HCT116 (cell line): Measurements from ENCODE around the gene B4GALNT2. TPM values are rescaled to one million over a fixed set of nuclear protein-coding genes. Genes with fewer than 3 reads are reported as not detected.

ENCODE experiments used
- ATAC-seq: fragments of 200-7000 bp; cut with Tn5 transposase; 2 replicates; pipeline ENCODE4 v1.9.1; 2020; ENCODE audit warnings: mild to moderate bottlenecking, moderate library complexity
- BruUV-seq: library from RNA; stranded (reverse); fragments of 400-500 nt; replicated peaks from 2 replicates; lab custom pipeline; 2021; lab: Mats Ljungman, UMichigan
- CTCF ChIA-PET: fragments of 300-600 bp; sonication (Branson Sonifier 250); formaldehyde crosslinking; loops from one replicate; lab custom pipeline; 2021; ENCODE audit warnings: antibody characterized with exemption; lab: Charles Lee
- POLR2A ChIA-PET: fragments of 300-600, 350-600 bp; sonication (Branson Sonifier 250); formaldehyde crosslinking; loops from one replicate; lab custom pipeline; 2021; ENCODE audit warnings: antibody characterized with exemption; lab: Charles Lee
- RAD21 ChIA-PET, 2 experiments: fragments of 300-600 bp; sonication (Branson Sonifier 250); formaldehyde crosslinking; loops; one replicate each; lab custom pipeline; 2023; ENCODE audit warnings: low total read pairs in 2 of 2; ENCODE audit not compliant: uncharacterized antibody in 2 of 2, unreplicated experiment in 2 of 2, low non-redundant PET in 1 of 2; lab: Charles Lee
- DNase-seq: peaks from one replicate; pipeline ENCODE4 v3.0.0-alpha.2; 2010; ENCODE audit warnings: low read depth, low spot score
- H2AFZ ChIP-seq: fragments of 200-600 bp; shearing (Covaris generic), sonication (generic); 2 replicates; pipeline ENCODE4 v1.6.1; 2017; ENCODE audit warnings: low read depth, mixed run types, mixed read lengths, antibody characterized with exemption, low read length; ENCODE audit not compliant: poor library complexity, severe bottlenecking
- H3K27ac ChIP-seq: 2 replicates; pipeline ENCODE4 v1.5.1; 2012; ENCODE audit warnings: low read depth, low read length
- H3K27me3 ChIP-seq: fragments of 200-600 bp; sonication (generic); 2 replicates; pipeline ENCODE4 v1.6.1; 2016; ENCODE audit warnings: mixed run types, low read length, mixed read lengths; ENCODE audit not compliant: insufficient read depth
- H3K36me3 ChIP-seq, 2 experiments: fragments of 200-500 bp in 1 of 2; fragments of 200-600 bp in 1 of 2; sonication (Bioruptor generic) in 1 of 2; sonication (generic) in 1 of 2; 2 replicates each; pipeline versions ENCODE4 v1.5.1 to v1.6.1; 2014 to 2016; ENCODE audit warnings: low read length in 2 of 2, inconsistent platforms in 1 of 2, mixed read lengths in 1 of 2, mixed run types in 1 of 2; ENCODE audit not compliant: insufficient read depth in 2 of 2, control insufficient read depth in 1 of 2
- H3K4me1 ChIP-seq, 2 experiments: fragments of 200-600 bp in 1 of 2; sonication (generic) in 1 of 2; 2 replicates each; pipeline versions ENCODE4 v1.5.1 to v1.6.1; 2012 to 2017; ENCODE audit warnings: low read length in 2 of 2, inconsistent platforms in 1 of 2, mild to moderate bottlenecking in 1 of 2, mixed read lengths in 1 of 2, mixed run types in 1 of 2, moderate library complexity in 1 of 2; ENCODE audit not compliant: insufficient read depth in 2 of 2, control insufficient read depth in 1 of 2
- H3K4me2 ChIP-seq: fragments of 200-600 bp; sonication (generic); 2 replicates; pipeline ENCODE4 v1.6.1; 2017; ENCODE audit warnings: mixed run types, low read length, mixed read lengths
- H3K4me3 ChIP-seq, 2 experiments: fragments of 200-600 bp in 1 of 2; sonication (generic) in 1 of 2; replicated peaks in 1 of 2; 2 replicates each; pipeline ENCODE4 v1.5.1; 2011 to 2016; ENCODE audit warnings: low read length in 2 of 2, control low read depth in 1 of 2, low read depth in 1 of 2, mild to moderate bottlenecking in 1 of 2, mixed read lengths in 1 of 2, mixed run types in 1 of 2
- H3K79me2 ChIP-seq: fragments of 200-600 bp; sonication (generic); 2 replicates; pipeline ENCODE4 v1.6.1; 2017; ENCODE audit warnings: mild to moderate bottlenecking, mixed run types, low read length, moderate library complexity, mixed read lengths; ENCODE audit not compliant: insufficient read depth
- H3K9ac ChIP-seq: fragments of 200-600 bp; sonication (generic); 2 replicates; pipeline ENCODE4 v1.6.1; 2016; ENCODE audit warnings: low read length, mixed read lengths
- H3K9me2 ChIP-seq: fragments of 200-600 bp; sonication (generic), shearing (Covaris generic); 2 replicates; pipeline ENCODE4 v1.6.1; 2017; ENCODE audit warnings: mixed run types, mild to moderate bottlenecking, moderate library complexity; ENCODE audit not compliant: insufficient read depth
- H3K9me3 ChIP-seq, 2 experiments: fragments of 200-500 bp in 1 of 2; fragments of 200-600 bp in 1 of 2; sonication (Bioruptor generic) in 1 of 2; sonication (generic) in 1 of 2; 2 replicates each; pipeline ENCODE4 v1.6.1; 2014 to 2017; ENCODE audit warnings: low read length in 2 of 2, mixed read lengths in 2 of 2, inconsistent platforms in 1 of 2, low read depth in 1 of 2, mild to moderate bottlenecking in 1 of 2, mixed run types in 1 of 2, moderate library complexity in 1 of 2; ENCODE audit not compliant: control insufficient read depth in 1 of 2, insufficient read depth in 1 of 2
- H4K20me1 ChIP-seq: fragments of 200-600 bp; sonication (generic), shearing (Covaris generic); 2 replicates; pipeline ENCODE4 v1.6.1; 2017; ENCODE audit warnings: mixed run types, mild to moderate bottlenecking, moderate library complexity; ENCODE audit not compliant: insufficient read depth
- ATF3 ChIP-seq: IDR thresholded peaks from 2 replicates; pipeline ENCODE4 v1.6.1; 2012
- CBX3 ChIP-seq: IDR thresholded peaks from 2 replicates; pipeline ENCODE4 v1.6.1; 2012; ENCODE audit warnings: low read depth
- CEBPB ChIP-seq: IDR thresholded peaks from 2 replicates; pipeline ENCODE4 v1.6.1; 2012; ENCODE audit warnings: low read depth
- CTCF ChIP-seq, 3 experiments: fragments of 200-600 bp in 1 of 3; sonication (generic) in 1 of 3; IDR thresholded peaks in 2 of 3; conservative IDR thresholded peaks in 1 of 3; 2 replicates each; pipeline ENCODE4 v1.5.1; 2012 to 2017; ENCODE audit warnings: low read depth in 2 of 3, low read length in 2 of 3, antibody characterized with exemption in 1 of 3, borderline replicate concordance in 1 of 3, control low read depth in 1 of 3, mild to moderate bottlenecking in 1 of 3, mixed read lengths in 1 of 3, mixed run types in 1 of 3, moderate library complexity in 1 of 3; ENCODE audit not compliant: insufficient read depth in 1 of 3
- EGR1 ChIP-seq: IDR thresholded peaks from 2 replicates; pipeline ENCODE4 v1.6.1; 2012; ENCODE audit warnings: low read depth
- EZH2 ChIP-seq: fragments of 200-600 bp; sonication (generic); IDR thresholded peaks from 2 replicates; pipeline ENCODE4 v1.6.1; 2017; ENCODE audit warnings: antibody characterized with exemption, mixed run types
- FOSL1 ChIP-seq: IDR thresholded peaks from 2 replicates; pipeline ENCODE4 v1.6.1; 2012; ENCODE audit warnings: low read depth
- JUND ChIP-seq: IDR thresholded peaks from 2 replicates; pipeline ENCODE4 v1.6.1; 2012
- POLR2AphosphoS5 ChIP-seq: IDR thresholded peaks from 2 replicates; pipeline ENCODE4 v1.6.1; 2011; ENCODE audit warnings: mild to moderate bottlenecking, low read depth, low read length, moderate library complexity
- REST ChIP-seq: IDR thresholded peaks from 2 replicates; pipeline ENCODE4 v1.6.1; 2012; ENCODE audit warnings: low read depth
- SIN3A ChIP-seq: IDR thresholded peaks from 2 replicates; pipeline ENCODE4 v1.6.1; 2012; ENCODE audit warnings: low read depth
- SP1 ChIP-seq: IDR thresholded peaks from 2 replicates; pipeline ENCODE4 v1.6.1; 2012; ENCODE audit warnings: low read depth
- SRF ChIP-seq: IDR thresholded peaks from 2 replicates; pipeline ENCODE4 v1.6.1; 2012; ENCODE audit warnings: low read depth
- TCF7L2 ChIP-seq: IDR thresholded peaks from 2 replicates; pipeline ENCODE4 v1.7.0; 2011; ENCODE audit warnings: borderline replicate concordance, inconsistent platforms; ENCODE audit not compliant: insufficient read depth, insufficient read length; ENCODE audit errors: extremely low read depth
- YY1 ChIP-seq: IDR thresholded peaks from 2 replicates; pipeline ENCODE4 v1.6.1; 2011; ENCODE audit warnings: low read length, low read depth, moderate library complexity, mild to moderate bottlenecking; ENCODE audit not compliant: insufficient replicate concordance; ENCODE audit errors: extremely low read depth
- ZBTB33 ChIP-seq: IDR thresholded peaks from 2 replicates; pipeline ENCODE4 v1.6.1; 2011; ENCODE audit warnings: mild to moderate bottlenecking, low read length, moderate library complexity; ENCODE audit not compliant: insufficient replicate concordance; ENCODE audit errors: extremely low read depth
- ZFX ChIP-seq: fragments of 450-650 bp; IDR thresholded peaks from 2 replicates; pipeline ENCODE4 v1.6.1; 2017
- ZNF274 ChIP-seq: fragments of 200-500 bp; sonication (Bioruptor generic); IDR thresholded peaks from 2 replicates; pipeline ENCODE4 v1.6.1; 2014; ENCODE audit warnings: mild to moderate bottlenecking, low read depth, low read length, inconsistent platforms
- intact Hi-C: fragments of 100-400 bp; cut with micrococcal nuclease; formaldehyde crosslinking; loops from 2 replicates; pipeline ENCODE4 v1.10.0; 2022
- total RNA-seq: library from RNA; stranded (reverse); gene quantifications from one replicate; pipeline ENCODE4 v1.2.1, GENCODE V29; 2021; ENCODE audit not compliant: unreplicated experiment
- TF ChIP-seq, protein P1 (sequence below): IDR thresholded peaks from 2 replicates; pipeline ENCODE4 v1.6.1; 2012

B4GALNT2 gene
- total RNA-seq, 1 experiment from 2014 or later: not detected

DNA sequence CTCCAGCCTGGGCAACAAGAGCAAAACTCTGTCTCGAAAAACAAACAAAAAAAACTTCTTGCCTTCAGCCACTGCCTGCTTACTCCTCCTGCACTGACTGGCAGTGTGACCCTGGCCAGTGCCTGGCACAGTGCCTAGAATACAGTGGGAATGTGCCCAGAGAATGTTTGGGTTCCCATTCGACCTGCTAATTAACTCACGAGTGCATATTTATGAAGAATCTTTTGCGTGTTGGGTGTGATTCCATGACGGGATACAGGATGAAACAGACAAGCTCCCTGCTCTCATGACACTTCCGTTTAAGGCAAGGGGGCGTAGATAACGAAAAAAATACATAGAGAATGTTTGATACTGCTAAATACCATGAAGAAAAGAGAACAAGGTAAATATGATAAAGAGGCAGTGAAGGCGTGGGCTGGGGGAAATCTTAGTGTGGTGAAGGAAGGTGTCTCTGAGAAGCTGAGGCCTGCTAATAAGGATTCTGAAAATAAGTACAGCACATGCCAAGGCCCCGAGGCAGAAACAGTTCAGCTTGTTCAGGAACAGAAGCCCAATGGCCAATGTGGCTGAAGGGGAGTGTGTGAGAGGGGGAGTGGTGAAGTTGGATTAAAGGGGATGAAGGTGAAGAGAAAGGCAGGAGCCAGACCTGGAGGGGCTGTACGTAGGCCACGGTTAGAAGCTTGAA lies 82.2 kb downstream of the B4GALNT2 start:
- no peak for ATAC-seq

More for the DNA sequence above, 82.2 kb downstream of the B4GALNT2 start:
- H3K9me2 ChIP-seq: no peaks in the 10 kb centered on the region
- H3K4me2 ChIP-seq: no peak overlapping the region
- H4K20me1 ChIP-seq: no peaks in the 10 kb centered on the region
- no peaks in the 10 kb centered on the region for H3K36me3 ChIP-seq
- BruUV-seq: no TSS peak
- POLR2A ChIA-PET: interaction anchor here (1.3 kb wide), 1 partner anchor 23 kb away, joined by 3 read pairs; no protein-coding TSS in a partner anchor
- no peak overlapping the region for H3K4me3 ChIP-seq
- no peak for DNase-seq
- intact Hi-C loops: no loop called here
- H3K4me1 ChIP-seq: peaks cover 0 to under 1% of the 10 kb centered on the region in 2 experiments; a peak in 1 of 4 replicates
- RAD21 ChIA-PET: no interaction called here
- H2AFZ ChIP-seq: no peak overlapping the region
- CTCF ChIA-PET: interaction anchor here (0.6 kb wide), 1 partner anchor 13 kb away, joined by 3 read pairs; no protein-coding TSS in a partner anchor
- H3K27ac ChIP-seq: no peak overlapping the region
- H3K9me3 ChIP-seq: no peaks in the 10 kb centered on the region
- no peaks in the 10 kb centered on the region for H3K79me2 ChIP-seq
- TF ChIP-seq EGR1 (no peak), ZBTB33 (no peak), ATF3 (no peak), YY1 (no peak), JUND (no peak), ZNF274 (no peak), EZH2 (no peak), SIN3A (no peak), ZFX (no peak), CTCF (IDR thresholded peaks at IDR 0.05 in 2 of 3, conservative IDR thresholded peaks at IDR 0.05 in 1 of 3; ENCODE audit: borderline replicate concordance in 1 of 3, insufficient read depth in 1 of 3, low read depth in 2 of 3, low read length in 2 of 3) (no peak), SP1 (no peak), SRF (no peak), FOSL1 (no peak), CEBPB (no peak), REST (no peak), CBX3 (no peak), TCF7L2 (no peak), POLR2AphosphoS5 (no peak)
- TF ChIP-seq, protein P1, sequence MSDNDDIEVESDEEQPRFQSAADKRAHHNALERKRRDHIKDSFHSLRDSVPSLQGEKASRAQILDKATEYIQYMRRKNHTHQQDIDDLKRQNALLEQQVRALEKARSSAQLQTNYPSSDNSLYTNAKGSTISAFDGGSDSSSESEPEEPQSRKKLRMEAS: no peak
- H3K27me3 ChIP-seq: no peaks in the 10 kb centered on the region
- H3K9ac ChIP-seq: no peak overlapping the region
